ENCODE data around the gene FAM124A.
A peak's percentile ranks its signal among the peaks of the same experiment; 100 is the strongest.

The FAM124A gene, protein sequence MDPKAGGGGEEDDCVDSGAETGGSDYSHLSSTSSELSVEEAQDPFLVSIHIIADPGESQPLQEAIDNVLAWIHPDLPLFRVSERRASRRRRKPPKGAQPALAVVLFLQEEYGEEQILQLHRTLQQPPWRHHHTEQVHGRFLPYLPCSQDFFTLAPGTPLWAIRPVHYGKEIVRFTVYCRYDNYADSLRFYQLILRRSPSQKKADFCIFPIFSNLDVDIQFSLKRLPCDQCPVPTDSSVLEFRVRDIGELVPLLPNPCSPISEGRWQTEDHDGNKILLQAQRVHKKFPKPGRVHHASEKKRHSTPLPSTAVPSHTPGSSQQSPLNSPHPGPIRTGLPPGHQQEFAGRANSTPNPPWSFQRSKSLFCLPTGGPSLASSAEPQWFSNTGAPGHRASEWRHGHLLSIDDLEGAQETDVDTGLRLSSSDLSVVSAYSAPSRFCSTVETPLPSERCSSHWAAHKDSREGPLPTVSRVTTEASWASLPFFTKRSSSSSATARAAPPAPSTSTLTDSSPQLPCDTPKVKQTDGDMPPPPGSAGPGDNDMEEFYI

DNA sequence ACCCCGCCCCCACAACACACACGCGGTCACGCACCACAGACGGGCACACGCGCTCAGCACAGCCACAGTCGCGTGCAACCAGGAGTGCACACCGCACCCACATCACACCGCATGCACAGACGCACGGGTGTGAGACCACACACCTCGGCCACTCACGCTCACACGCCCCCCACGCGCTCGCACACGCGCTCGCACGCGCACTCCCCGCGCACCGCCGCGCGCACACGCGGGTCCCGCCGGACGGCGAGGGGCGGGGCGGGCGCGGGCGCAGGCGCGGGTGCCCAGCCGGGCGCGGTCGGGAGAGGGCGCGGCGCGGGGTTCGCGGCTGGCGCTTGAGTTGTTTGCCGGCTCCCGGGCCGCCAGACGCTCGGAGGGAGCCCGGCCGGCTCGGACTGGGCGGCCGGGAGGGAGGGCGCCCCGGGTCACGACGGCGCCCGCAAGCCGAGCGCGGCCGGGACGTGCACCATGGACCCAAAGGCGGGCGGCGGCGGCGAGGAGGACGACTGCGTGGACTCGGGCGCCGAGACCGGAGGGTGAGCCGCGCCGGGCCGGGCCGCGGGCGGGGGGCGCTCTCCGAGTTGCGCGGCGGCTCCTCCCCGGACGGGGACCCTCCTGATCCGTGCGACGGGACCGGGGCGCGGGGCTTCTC lies at the start of gene FAM124A:
TSS of gene FAM124A (plus strand) at position 362 of the 649 bp plus-strand sequence. CDS start at position 466, 104 bp downstream.
- peak; percentile 31 to 92 for DNase-seq

GRCh38 chr13:51175021-51175420 lies 47.2 kb upstream of the FAM124A start:
- DNase-seq, result no peak

- DNase-seq, result no peak
Observed at GRCh38 chr13:51175639-51176038, 46.6 kb upstream of the FAM124A start.

- DNase-seq, result no peak
Observed at GRCh38 chr13:51177188-51177587, 45.0 kb upstream of the FAM124A start.

GRCh38 chr13:51178456-51179074 lies 43.6 kb upstream of the FAM124A start:
- DNase-seq, result no peak

DNA sequence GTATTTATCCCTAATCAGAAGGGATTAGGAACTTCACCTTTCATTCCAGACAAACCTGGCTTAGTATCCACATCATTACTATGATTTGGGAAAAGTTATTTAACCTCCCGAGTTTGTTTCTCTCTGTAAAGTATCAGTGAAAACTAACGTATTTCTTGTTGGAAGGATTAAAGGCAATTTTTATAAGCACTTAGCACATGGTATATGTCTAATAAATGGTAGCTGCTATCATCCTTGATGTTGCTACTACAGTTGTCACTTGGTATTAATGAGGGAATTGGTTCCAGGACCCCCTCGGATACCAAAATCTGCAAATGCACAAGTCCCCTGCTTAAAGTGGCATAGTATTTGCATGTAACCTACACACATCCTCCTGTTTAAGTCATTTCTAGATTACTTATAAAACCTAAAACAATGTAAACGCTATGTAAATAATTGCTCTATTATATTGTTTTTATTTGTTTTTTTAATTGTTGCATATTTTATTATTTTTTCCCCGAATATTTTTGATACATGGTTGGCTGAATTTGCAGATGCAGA lies 42.7 kb upstream of the FAM124A start:
- DNase-seq, result no peak

GRCh38 chr13:51180853-51181511 lies 41.2 kb upstream of the FAM124A start:
- no peak for DNase-seq

GRCh38 chr13:51181786-51182383 lies 40.3 kb upstream of the FAM124A start:
- DNase-seq, result no peak

DNA sequence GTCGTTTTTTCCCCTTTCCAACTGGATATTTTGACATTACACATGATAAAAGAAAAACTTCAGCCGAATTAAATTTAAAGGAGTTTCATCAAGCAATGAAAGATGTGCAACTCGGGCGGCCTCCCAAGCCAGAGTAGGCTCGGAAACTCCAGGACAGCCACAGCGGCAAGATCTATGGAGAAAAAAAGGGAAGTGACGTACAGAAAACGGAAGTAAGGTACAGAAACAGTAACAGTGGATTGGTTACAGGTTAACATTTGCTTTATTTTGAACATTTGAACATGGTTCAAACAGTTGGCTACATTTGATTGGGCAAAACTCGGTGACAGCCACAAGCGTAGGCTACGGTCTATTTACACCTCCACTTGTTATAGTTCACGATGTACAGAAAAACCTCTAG lies 30.5 kb upstream of the FAM124A start:
- no peak for DNase-seq

DNA sequence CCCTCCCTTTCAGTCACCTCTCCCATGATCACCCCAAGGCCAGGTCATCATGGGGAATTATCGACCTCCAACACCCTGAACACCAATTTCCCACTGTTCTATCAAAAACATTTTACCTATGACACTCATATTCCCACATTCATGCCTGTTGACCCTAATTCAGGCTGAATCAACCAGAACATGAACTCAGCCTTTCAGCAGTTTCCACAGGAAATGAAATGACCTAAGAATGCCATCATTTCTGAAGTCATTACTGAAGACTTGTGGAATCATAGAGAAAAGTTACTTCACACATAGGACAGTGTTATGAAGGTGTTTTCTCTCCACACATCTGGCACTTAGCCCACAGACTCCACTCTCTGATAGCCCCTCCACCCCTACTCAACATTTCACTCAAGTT lies 29.9 kb upstream of the FAM124A start:
- no peak for DNase-seq

GRCh38 chr13:51193387-51193786 lies 28.8 kb upstream of the FAM124A start:
- DNase-seq, result no peak

GRCh38 chr13:51194942-51195341 lies 27.3 kb upstream of the FAM124A start:
- no peak for DNase-seq

GRCh38 chr13:51201886-51202285 lies 20.3 kb upstream of the FAM124A start:
- DNase-seq, result no peak

GRCh38 chr13:51202477-51203046 lies 19.6 kb upstream of the FAM124A start:
- no peak for DNase-seq

- DNase-seq, result no peak
Observed at GRCh38 chr13:51206584-51206983, 15.6 kb upstream of the FAM124A start.

- DNase-seq, result peak in 1 of 2 experiments; percentile 13
Observed at GRCh38 chr13:51207881-51208280, 14.3 kb upstream of the FAM124A start.

- DNase-seq, result no peak
Observed at GRCh38 chr13:51208716-51209115, 13.5 kb upstream of the FAM124A start.

DNA sequence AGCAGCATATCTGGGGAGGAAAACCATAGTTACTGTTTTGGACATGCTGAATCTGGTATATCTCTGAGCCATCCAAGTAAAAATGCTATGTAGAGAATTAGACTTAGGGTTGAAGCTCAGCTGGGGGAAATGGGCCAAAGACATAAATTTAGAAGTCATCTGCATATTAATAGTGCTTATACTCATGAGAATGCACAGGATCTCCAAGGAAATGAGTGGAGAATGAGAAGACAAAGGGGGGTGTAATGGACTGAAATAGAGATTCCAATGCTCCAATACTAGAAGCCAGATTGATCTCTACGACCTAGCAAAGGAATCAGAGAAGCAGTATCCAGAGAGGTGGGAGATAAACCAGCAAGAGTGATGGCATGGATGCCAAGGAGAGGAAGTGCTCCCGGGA lies 10.3 kb upstream of the FAM124A start:
- no peak for DNase-seq

GRCh38 chr13:51212758-51213157 lies 9.4 kb upstream of the FAM124A start:
- no peak for DNase-seq

DNA sequence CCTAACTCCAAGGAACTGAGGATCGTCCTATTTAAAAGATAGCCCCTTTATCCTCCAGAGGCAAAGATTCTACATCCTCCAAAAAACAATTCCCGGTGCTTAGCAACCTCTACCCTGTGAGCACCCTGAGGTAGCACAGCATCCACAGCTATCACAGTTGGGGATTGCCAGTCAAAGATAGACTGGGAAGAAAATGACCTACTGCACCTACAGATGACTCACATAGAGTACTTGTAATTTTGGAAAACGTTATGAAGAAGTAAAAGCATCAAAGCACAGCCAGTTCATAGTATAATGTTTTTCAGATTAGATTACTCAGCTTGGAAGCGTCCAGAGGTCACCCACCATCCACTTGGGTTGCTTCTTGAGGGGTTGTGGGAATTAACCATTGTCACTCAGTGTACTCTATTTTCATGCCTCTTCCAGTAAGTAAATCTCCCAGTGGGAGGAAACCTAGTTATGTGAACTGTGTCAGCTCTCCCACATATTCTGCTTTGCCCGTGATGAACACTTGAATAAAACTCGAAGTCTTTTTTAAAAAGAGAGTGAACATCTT lies 8.9 kb upstream of the FAM124A start:
- DNase-seq, result no peak

DNA sequence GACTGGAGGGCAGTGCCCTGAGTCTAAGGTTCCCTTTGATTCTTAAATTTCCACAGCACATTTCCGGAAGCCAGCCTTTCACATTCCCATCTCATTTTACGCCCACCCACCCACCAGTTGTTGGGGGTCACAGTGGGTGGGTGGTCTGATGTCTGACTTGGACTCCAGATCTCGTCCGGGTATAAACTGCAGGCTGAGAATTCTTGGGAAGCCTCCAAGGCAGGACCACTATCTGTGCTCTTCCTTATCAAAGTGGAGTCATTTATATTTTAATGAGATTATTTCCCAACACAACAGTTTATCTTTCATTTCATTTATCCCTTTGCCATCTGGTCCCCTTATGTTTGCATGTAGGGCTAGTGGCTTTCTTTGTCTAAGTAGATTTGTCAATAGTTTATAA lies 3.6 kb upstream of the FAM124A start:
- no peak for DNase-seq

DNA sequence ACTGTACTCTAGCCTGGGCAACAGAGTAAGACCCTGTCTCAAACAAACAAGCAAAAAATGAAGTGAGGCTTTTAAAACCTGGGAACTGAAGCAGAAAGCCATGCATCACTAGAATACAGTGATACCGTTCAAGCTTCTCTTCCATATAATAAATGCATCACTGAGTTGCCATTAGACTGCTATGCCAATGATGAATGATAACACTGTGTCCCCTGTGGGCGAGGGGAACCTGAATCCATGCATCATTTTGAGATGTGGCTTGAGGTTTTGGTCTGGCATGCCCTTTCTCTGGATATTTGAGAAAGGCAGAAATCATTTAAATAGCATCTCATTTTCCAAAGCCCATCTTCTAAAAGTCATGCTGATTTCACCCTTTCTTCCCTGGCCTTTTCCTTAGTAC lies 1.5 kb upstream of the FAM124A start:
- DNase-seq, result no peak
